MM.1S (cell line): ENCODE measurements around the gene CREB3L1.

Experiments used
- DNase-seq: peaks from one replicate; pipeline ENCODE4 v3.0.0-alpha.2; 2015
- H2AFZ ChIP-seq: fragments of 300-600 bp; sonication (generic); 2 replicates; pipeline ENCODE4 v1.6.0; 2016; ENCODE audit warnings: antibody characterized with exemption, low read length
- H3F3A ChIP-seq: fragments of 300-600 bp; sonication (generic); 2 replicates; pipeline ENCODE4 v1.6.1; 2016; ENCODE audit warnings: mild to moderate bottlenecking, antibody characterized with exemption, low read length, moderate library complexity, mixed read lengths; ENCODE audit not compliant: insufficient read depth
- H3K27ac ChIP-seq: fragments of 300-600 bp; sonication (generic); 2 replicates; pipeline ENCODE4 v1.5.1; 2016; ENCODE audit warnings: mild to moderate bottlenecking, low read length
- H3K27me3 ChIP-seq: fragments of 300-600 bp; sonication (generic); replicated peaks from 2 replicates; pipeline ENCODE4 v1.6.0; 2016; ENCODE audit warnings: low read length; ENCODE audit not compliant: insufficient read depth
- H3K36me3 ChIP-seq: fragments of 300-600 bp; sonication (generic); replicated peaks from 2 replicates; pipeline ENCODE4 v1.6.1; 2016; ENCODE audit warnings: mild to moderate bottlenecking, low read length, mixed read lengths; ENCODE audit not compliant: insufficient read depth
- H3K4me1 ChIP-seq: fragments of 300-600 bp; sonication (generic); 2 replicates; pipeline ENCODE4 v1.6.1; 2016; ENCODE audit warnings: low read length, mixed read lengths
- H3K4me2 ChIP-seq: fragments of 300-600 bp; sonication (generic); 2 replicates; pipeline ENCODE4 v1.6.0; 2016; ENCODE audit warnings: low read depth, low read length
- H3K4me3 ChIP-seq: fragments of 300-600 bp; sonication (generic); 2 replicates; pipeline ENCODE4 v1.5.1; 2016; ENCODE audit warnings: low read length, mixed read lengths
- H3K79me2 ChIP-seq: fragments of 300-600 bp; sonication (generic); 2 replicates; pipeline ENCODE4 v1.6.1; 2016; ENCODE audit warnings: mixed run types, low read length, mixed read lengths
- H3K9ac ChIP-seq: fragments of 300-600 bp; sonication (generic); 2 replicates; pipeline ENCODE4 v1.6.1; 2016; ENCODE audit warnings: low read length, mixed read lengths
- H3K9me2 ChIP-seq: fragments of 300-600 bp; sonication (generic); replicated peaks from 2 replicates; pipeline ENCODE4 v1.6.1; 2016; ENCODE audit warnings: mild to moderate bottlenecking, low read length, mixed read lengths; ENCODE audit not compliant: insufficient read depth
- H3K9me3 ChIP-seq: fragments of 300-600 bp; sonication (generic); replicated peaks from 2 replicates; pipeline ENCODE4 v1.6.1; 2016; ENCODE audit warnings: mild to moderate bottlenecking, low read length, mixed read lengths; ENCODE audit not compliant: insufficient read depth
- H4K20me1 ChIP-seq: fragments of 300-600 bp; sonication (generic); 2 replicates; pipeline ENCODE4 v1.6.1; 2016; ENCODE audit warnings: mild to moderate bottlenecking, low read length, moderate library complexity, mixed read lengths; ENCODE audit not compliant: insufficient read depth
- EZH2 ChIP-seq: fragments of 300-600 bp; sonication (generic); optimal IDR thresholded peaks from 2 replicates; pipeline ENCODE3; 2017; ENCODE audit warnings: low read depth, mild to moderate bottlenecking, antibody characterized with exemption, low read length, mixed read lengths
- EZH2phosphoT487 ChIP-seq: fragments of 300-600 bp; sonication (generic); IDR thresholded peaks from 2 replicates; pipeline ENCODE4 v1.6.1; 2018; ENCODE audit warnings: antibody characterized with exemption, low read length
- TF ChIP-seq, protein P1 (sequence below): fragments of 300-600 bp; sonication (generic); IDR thresholded peaks from 2 replicates; pipeline ENCODE4 v1.5.1; 2016; ENCODE audit warnings: antibody characterized with exemption, low read length, mixed read lengths

Gene CREB3L1

DNA sequence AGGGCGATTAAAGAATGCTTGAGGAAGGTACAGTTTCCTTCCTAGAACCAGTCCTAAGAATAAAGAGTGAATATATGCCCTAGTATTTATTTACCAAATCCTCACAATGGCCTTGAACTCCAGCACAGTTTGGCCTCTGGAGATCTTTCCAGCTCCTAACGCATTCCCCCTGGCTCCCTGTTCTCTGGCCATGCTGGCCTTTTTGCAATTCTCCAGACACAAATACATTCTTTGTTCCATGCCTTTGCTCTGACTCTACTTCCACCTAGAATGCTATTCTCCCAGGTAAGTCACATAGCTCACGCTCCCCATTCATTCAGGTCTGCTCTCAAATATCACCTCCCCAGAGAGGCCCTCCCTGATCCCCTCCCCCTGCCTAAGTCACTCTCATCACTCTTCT, 66.1 kb downstream of the CREB3L1 start:
- no peak overlapping the region for H2AFZ ChIP-seq
- no peak overlapping the region for H3K4me2 ChIP-seq
- no peaks in the 10 kb centered on the region for H3K9me3 ChIP-seq
- no peak overlapping the region for H3K27ac ChIP-seq
- DNase-seq = no peak
- peaks cover 5% of the 10 kb centered on the region for H3K4me1 ChIP-seq
- no peaks in the 10 kb centered on the region for H3K9me2 ChIP-seq
- TF ChIP-seq, protein P1, sequence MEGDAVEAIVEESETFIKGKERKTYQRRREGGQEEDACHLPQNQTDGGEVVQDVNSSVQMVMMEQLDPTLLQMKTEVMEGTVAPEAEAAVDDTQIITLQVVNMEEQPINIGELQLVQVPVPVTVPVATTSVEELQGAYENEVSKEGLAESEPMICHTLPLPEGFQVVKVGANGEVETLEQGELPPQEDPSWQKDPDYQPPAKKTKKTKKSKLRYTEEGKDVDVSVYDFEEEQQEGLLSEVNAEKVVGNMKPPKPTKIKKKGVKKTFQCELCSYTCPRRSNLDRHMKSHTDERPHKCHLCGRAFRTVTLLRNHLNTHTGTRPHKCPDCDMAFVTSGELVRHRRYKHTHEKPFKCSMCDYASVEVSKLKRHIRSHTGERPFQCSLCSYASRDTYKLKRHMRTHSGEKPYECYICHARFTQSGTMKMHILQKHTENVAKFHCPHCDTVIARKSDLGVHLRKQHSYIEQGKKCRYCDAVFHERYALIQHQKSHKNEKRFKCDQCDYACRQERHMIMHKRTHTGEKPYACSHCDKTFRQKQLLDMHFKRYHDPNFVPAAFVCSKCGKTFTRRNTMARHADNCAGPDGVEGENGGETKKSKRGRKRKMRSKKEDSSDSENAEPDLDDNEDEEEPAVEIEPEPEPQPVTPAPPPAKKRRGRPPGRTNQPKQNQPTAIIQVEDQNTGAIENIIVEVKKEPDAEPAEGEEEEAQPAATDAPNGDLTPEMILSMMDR = no peak
- TF ChIP-seq EZH2 (no peak), EZH2phosphoT487 (no peak)
- no peak overlapping the region for H3K9ac ChIP-seq
- peaks cover 10% of the 10 kb centered on the region for H3K79me2 ChIP-seq
- H3K4me3 ChIP-seq = no peak overlapping the region
- no peaks in the 10 kb centered on the region for H3K36me3 ChIP-seq
- H3F3A ChIP-seq = no peaks in the 10 kb centered on the region
- H4K20me1 ChIP-seq = no peaks in the 10 kb centered on the region
- peaks cover 50% of the 10 kb centered on the region for H3K27me3 ChIP-seq

DNA sequence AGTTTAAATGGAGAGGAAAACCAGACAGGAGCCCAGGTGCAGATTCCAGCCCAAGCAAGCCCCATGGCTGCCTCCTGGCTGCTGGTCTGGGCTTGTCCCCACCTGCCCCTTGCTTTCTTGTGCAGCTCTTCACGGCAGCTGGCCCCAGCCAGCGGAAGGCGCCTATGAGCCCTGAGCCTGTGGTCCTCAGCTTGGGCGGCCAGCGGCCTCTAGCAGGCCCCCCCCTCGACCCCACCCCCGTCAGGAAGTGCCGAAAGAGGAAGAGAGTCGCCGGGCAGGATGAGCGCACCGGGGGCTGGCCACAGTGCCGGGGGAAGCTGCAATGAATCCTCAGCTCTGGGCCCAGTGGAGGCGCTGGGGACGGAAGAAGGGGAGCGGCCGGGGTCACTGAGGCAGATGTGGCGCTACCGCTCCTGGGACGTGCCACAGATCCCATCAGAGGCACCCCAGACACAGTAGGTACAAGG, 67.7 kb downstream of the CREB3L1 start:
- H3K4me2 ChIP-seq = no peak overlapping the region

DNA sequence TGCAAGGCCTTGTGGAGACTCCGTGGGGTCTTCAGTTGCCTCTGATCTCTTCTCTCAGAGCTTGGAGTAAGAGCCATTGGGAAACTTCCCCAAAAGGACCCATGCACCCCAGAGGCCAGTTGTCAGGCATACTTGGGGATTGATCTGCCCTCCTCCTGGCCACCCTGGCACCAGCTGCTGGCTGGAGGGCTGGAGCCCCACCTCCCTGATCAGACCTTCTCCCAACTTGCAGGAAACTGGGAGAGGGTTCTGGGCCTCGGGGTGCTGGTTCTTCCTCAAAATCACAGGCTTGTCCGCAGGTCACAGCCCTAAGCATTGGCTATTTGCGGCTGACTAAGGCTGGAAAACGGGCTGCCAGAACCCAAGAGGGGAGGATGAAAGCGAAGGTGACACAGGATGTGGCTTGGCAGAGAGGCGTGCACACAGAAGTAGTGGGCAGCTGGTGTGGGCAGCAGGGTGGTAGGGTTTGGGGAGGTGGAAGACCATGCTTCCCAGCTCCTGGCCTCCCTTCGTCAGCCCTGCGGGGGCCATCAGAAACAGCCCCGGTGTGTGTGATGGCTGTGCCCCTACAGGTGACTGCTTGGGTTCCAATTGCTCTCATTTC, 68.5 kb downstream of the CREB3L1 start:
- H3K36me3 ChIP-seq = no peaks in the 10 kb centered on the region
- H3K4me3 ChIP-seq = no peak overlapping the region
- no peaks in the 10 kb centered on the region for H3F3A ChIP-seq
- peaks cover 13% of the 10 kb centered on the region for H3K4me1 ChIP-seq
- no peak overlapping the region for H3K4me2 ChIP-seq
- TF ChIP-seq EZH2 = no peak
- TF ChIP-seq, protein P1 = no peak
- TF ChIP-seq EZH2phosphoT487 = no peak
- H2AFZ ChIP-seq = no peak overlapping the region
- peaks cover 27% of the 10 kb centered on the region for H3K79me2 ChIP-seq
- DNase-seq = no peak
- no peak overlapping the region for H3K27ac ChIP-seq
- peaks cover 42% of the 10 kb centered on the region for H3K27me3 ChIP-seq
- H3K9me3 ChIP-seq = no peaks in the 10 kb centered on the region
- H3K9me2 ChIP-seq = no peaks in the 10 kb centered on the region
- no peaks in the 10 kb centered on the region for H4K20me1 ChIP-seq
- no peak overlapping the region for H3K9ac ChIP-seq

More for the DNA sequence above, 67.7 kb downstream of the CREB3L1 start:
- Histone ChIP-seq H2AFZ (no peak overlapping the region), H3K9me3 (no peaks in the 10 kb centered on the region), H3K9me2 (no peaks in the 10 kb centered on the region), H3K27me3 (peaks cover 42% of the 10 kb centered on the region), H3K4me3 (no peak overlapping the region), H3K27ac (no peak overlapping the region), H3F3A (no peaks in the 10 kb centered on the region), H4K20me1 (no peaks in the 10 kb centered on the region), H3K36me3 (no peaks in the 10 kb centered on the region), H3K4me1 (peaks cover 13% of the 10 kb centered on the region), H3K9ac (no peak overlapping the region), H3K79me2 (peaks cover 24% of the 10 kb centered on the region)
- TF ChIP-seq EZH2 = no peak
- TF ChIP-seq, protein P1 = no peak
- no peak for TF ChIP-seq EZH2phosphoT487
- DNase-seq = no peak
